ENCODE results near the gene CALHM4. TPM values are rescaled to one million over a fixed set of nuclear protein-coding genes. Genes with fewer than 3 reads are reported as not detected.

CALHM4 gene
- total RNA-seq, 1 experiment from 2014 or later = not detected

DNA sequence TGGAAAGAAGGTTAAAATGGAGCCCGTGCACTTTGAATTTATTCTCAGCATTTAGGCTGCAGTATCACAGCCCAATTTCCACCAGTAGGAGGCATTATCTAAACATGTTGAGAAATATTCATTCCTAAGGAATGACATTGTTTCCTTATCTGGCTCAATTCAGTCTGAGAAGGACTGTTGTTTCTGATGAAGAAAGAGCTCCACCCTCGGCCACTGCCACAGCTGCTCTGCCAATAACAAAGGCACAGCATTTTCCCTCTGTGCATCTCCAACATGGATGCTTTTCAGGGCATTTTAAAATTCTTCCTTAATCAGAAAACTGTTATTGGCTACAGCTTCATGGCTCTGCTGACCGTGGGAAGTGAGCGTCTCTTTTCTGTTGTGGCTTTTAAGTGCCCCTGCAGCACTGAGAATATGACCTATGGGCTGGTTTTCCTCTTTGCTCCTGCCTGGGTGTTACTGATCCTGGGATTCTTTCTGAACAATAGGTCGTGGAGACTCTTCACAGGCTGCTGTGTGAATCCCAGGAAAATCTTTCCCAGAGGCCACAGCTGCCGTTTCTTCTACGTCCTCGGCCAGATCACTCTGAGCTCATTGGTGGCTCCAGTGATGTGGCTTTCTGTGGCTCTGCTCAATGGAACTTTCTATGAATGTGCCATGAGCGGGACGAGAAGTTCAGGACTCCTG is 42.0 kb upstream of the CALHM4 start, which contains the start of gene CALHM5:
Gene CALHM5 (plus strand): TSS at position 216 of the 687 bp plus-strand sequence. CDS start 58 bp downstream, at position 274.
- no TSS peak for BruUV-seq (replicated peaks)
- H3K9me3 ChIP-seq (ENCODE audit: low read depth, low read length, poor library complexity, severe bottlenecking) = no peaks in the 10 kb centered on the region
- H3K4me3 ChIP-seq (ENCODE audit: low read depth, low read length, poor library complexity, severe bottlenecking) = no peak within 1 kb of the TSS
- no peaks in the 10 kb centered on the region for H3K27me3 ChIP-seq (replicated peaks; ENCODE audit: insufficient read depth, low read depth, low read length, poor library complexity)
- no peak for TF ChIP-seq EZH2 (IDR thresholded peaks at IDR 0.05; ENCODE audit: borderline replicate concordance, low read depth, low read length, poor library complexity, severe bottlenecking)
- TF ChIP-seq, protein P1, sequence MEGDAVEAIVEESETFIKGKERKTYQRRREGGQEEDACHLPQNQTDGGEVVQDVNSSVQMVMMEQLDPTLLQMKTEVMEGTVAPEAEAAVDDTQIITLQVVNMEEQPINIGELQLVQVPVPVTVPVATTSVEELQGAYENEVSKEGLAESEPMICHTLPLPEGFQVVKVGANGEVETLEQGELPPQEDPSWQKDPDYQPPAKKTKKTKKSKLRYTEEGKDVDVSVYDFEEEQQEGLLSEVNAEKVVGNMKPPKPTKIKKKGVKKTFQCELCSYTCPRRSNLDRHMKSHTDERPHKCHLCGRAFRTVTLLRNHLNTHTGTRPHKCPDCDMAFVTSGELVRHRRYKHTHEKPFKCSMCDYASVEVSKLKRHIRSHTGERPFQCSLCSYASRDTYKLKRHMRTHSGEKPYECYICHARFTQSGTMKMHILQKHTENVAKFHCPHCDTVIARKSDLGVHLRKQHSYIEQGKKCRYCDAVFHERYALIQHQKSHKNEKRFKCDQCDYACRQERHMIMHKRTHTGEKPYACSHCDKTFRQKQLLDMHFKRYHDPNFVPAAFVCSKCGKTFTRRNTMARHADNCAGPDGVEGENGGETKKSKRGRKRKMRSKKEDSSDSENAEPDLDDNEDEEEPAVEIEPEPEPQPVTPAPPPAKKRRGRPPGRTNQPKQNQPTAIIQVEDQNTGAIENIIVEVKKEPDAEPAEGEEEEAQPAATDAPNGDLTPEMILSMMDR (conservative IDR thresholded peaks at IDR 0.05; ENCODE audit: low read depth, low read length) = peak; percentile 73
- intact Hi-C loops (cut with micrococcal nuclease; ENCODE audit: unreplicated experiment) = loop anchor here (5.0 kb wide), 1 partner anchor 74 kb away; no protein-coding TSS in a partner anchor
- ChIA-PET POLR2A (ENCODE audit: low non-redundant PET) (interaction anchor here (0.9 kb wide), 1 partner anchor 61 kb away, joined by 6 read pairs; no protein-coding TSS in a partner anchor), CTCF (interaction anchor here (0.6 to 2.0 kb wide), 6 partner anchors 12 to 244 kb away, joined by 3 to 8 read pairs (median 4); no protein-coding TSS in a partner anchor)
- H3K27ac ChIP-seq (ENCODE audit: low read depth, low read length, poor library complexity, severe bottlenecking) = peak within 1 kb of the TSS; percentile 20
- H3K4me1 ChIP-seq (ENCODE audit: insufficient read depth, low read length, poor library complexity, severe bottlenecking) = peaks cover 23% of the 10 kb centered on the region
- H3K36me3 ChIP-seq (ENCODE audit: insufficient read depth, low read length, poor library complexity, severe bottlenecking) = no peaks in the 10 kb centered on the region
- peak; percentile 84 for DNase-seq (ENCODE audit: low spot score)

- BruUV-seq (replicated peaks) = no TSS peak
- TF ChIP-seq EZH2 (IDR thresholded peaks at IDR 0.05; ENCODE audit: borderline replicate concordance, low read depth, low read length, poor library complexity, severe bottlenecking) = no peak
- TF ChIP-seq, protein P1 (conservative IDR thresholded peaks at IDR 0.05; ENCODE audit: low read depth, low read length) = no peak
- ChIA-PET CTCF (interaction anchor here (0.7 to 2.0 kb wide), 5 partner anchors 11 to 245 kb away, joined by 3 to 8 read pairs (median 4); no protein-coding TSS in a partner anchor), POLR2A (ENCODE audit: low non-redundant PET) (interaction anchor here (0.9 kb wide), 1 partner anchor 60 kb away, joined by 6 read pairs; no protein-coding TSS in a partner anchor)
- peaks cover 23% of the 10 kb centered on the region for H3K4me1 ChIP-seq (ENCODE audit: insufficient read depth, low read length, poor library complexity, severe bottlenecking)
- DNase-seq (ENCODE audit: low spot score) = peak; percentile 56
- no peaks in the 10 kb centered on the region for H3K27me3 ChIP-seq (replicated peaks; ENCODE audit: insufficient read depth, low read depth, low read length, poor library complexity)
- peak overlapping the region; percentile 20 for H3K27ac ChIP-seq (ENCODE audit: low read depth, low read length, poor library complexity, severe bottlenecking)
- no peak overlapping the region for H3K4me3 ChIP-seq (ENCODE audit: low read depth, low read length, poor library complexity, severe bottlenecking)
- no peaks in the 10 kb centered on the region for H3K9me3 ChIP-seq (ENCODE audit: low read depth, low read length, poor library complexity, severe bottlenecking)
- H3K36me3 ChIP-seq (ENCODE audit: insufficient read depth, low read length, poor library complexity, severe bottlenecking) = no peaks in the 10 kb centered on the region
- intact Hi-C loops (cut with micrococcal nuclease; ENCODE audit: unreplicated experiment) = loop anchor here (5.0 kb wide), 1 partner anchor 75 kb away; no protein-coding TSS in a partner anchor
These were observed 41.4 kb upstream of the CALHM4 start for GRCh38 chr6:116512111-116512559.

- POLR2A ChIA-PET (ENCODE audit: low non-redundant PET) = no interaction called here
- CTCF ChIA-PET = interaction anchor here (2.0 kb wide), 1 partner anchor 244 kb away, joined by 8 read pairs; no protein-coding TSS in a partner anchor
- Histone ChIP-seq H3K27ac (ENCODE audit: low read depth, low read length, poor library complexity, severe bottlenecking) (no peak overlapping the region), H3K4me3 (ENCODE audit: low read depth, low read length, poor library complexity, severe bottlenecking) (no peak overlapping the region), H3K9me3 (ENCODE audit: low read depth, low read length, poor library complexity, severe bottlenecking) (no peaks in the 10 kb centered on the region), H3K36me3 (ENCODE audit: insufficient read depth, low read length, poor library complexity, severe bottlenecking) (no peaks in the 10 kb centered on the region), H3K4me1 (ENCODE audit: insufficient read depth, low read length, poor library complexity, severe bottlenecking) (peaks cover 23% of the 10 kb centered on the region), H3K27me3 (replicated peaks; ENCODE audit: insufficient read depth, low read depth, low read length, poor library complexity) (no peaks in the 10 kb centered on the region)
- no TSS peak for BruUV-seq (replicated peaks)
- no peak for TF ChIP-seq EZH2 (IDR thresholded peaks at IDR 0.05; ENCODE audit: borderline replicate concordance, low read depth, low read length, poor library complexity, severe bottlenecking)
- TF ChIP-seq, protein P1 (conservative IDR thresholded peaks at IDR 0.05; ENCODE audit: low read depth, low read length) = no peak
- intact Hi-C loops (cut with micrococcal nuclease; ENCODE audit: unreplicated experiment) = loop anchor here (5.0 kb wide), 1 partner anchor 75 kb away; no protein-coding TSS in a partner anchor
- peak; percentile 30 for DNase-seq (ENCODE audit: low spot score)
These were observed 40.8 kb upstream of the CALHM4 start for GRCh38 chr6:116512734-116513133.
